HepG2 (cell line): Measurements from ENCODE around the gene ELAC1. TPM values are rescaled to one million over a fixed set of nuclear protein-coding genes. Genes with fewer than 3 reads are reported as not detected.

Experiments used
- ATAC-seq: fragments of 200-7000 bp; cut with Tn5 transposase; 3 replicates; pipeline ENCODE4 v1.9.1; 2020; ENCODE audit warnings: mild to moderate bottlenecking, moderate library complexity
- BruUV-seq: library from RNA; stranded (reverse); fragments of 400-500 nt; replicated peaks from 2 replicates; lab custom pipeline; 2021; lab: Mats Ljungman, UMichigan
- CTCF ChIA-PET: fragments of 300-600 bp; formaldehyde crosslinking; extraction: SDS; loops from one replicate; lab custom pipeline; 2021; ENCODE audit warnings: low total read pairs, inconsistent platforms, low intra/inter-chr PET ratio; lab: Yijun Ruan, JAX
- POLR2A ChIA-PET: fragments of 350-600 bp; sonication (Branson Sonifier 250); formaldehyde crosslinking; loops from one replicate; lab custom pipeline; 2020; ENCODE audit warnings: antibody characterized with exemption, inconsistent platforms; lab: Yijun Ruan, JAX
- DNase-seq: peaks from one replicate; pipeline ENCODE4 v3.0.0-alpha.2; 2015; ENCODE audit warnings: low spot score
- FAIRE-seq: peaks from 3 replicates; lab custom pipeline; 2011; peaks lifted over from hg19 to GRCh38; lab: Jason Lieb, UNC
- H2AFZ ChIP-seq: one replicate; pipeline ENCODE4 v1.6.1; 2011; ENCODE audit warnings: low read length, inconsistent platforms
- H3K27ac ChIP-seq: fragments of 300-600 bp; 3 replicates; pipeline ENCODE4 v1.8.0; 2011; ENCODE audit warnings: mixed run types, mild to moderate bottlenecking, mixed read lengths, low read length, inconsistent platforms; ENCODE audit not compliant: insufficient read depth; ENCODE audit errors: extremely low read length
- H3K27me3 ChIP-seq, 2 experiments: fragments of 200-600 bp in 1 of 2; 2 replicates in 1 of 2; 3 replicates in 1 of 2; pipeline versions ENCODE4 v1.6.0 to v1.8.0; 2011; ENCODE audit warnings: low read length in 2 of 2, mild to moderate bottlenecking in 2 of 2, moderate library complexity in 2 of 2, inconsistent platforms in 1 of 2; ENCODE audit not compliant: insufficient read depth in 2 of 2, control insufficient read depth in 1 of 2
- H3K36me3 ChIP-seq, 2 experiments: fragments of 200-600 bp in 1 of 2; replicated peaks in 1 of 2; 2 replicates in 1 of 2; 3 replicates in 1 of 2; pipeline versions ENCODE4 v1.5.1 to v1.8.0; 2011; ENCODE audit warnings: low read length in 2 of 2, inconsistent platforms in 1 of 2; ENCODE audit not compliant: insufficient read depth in 2 of 2, control insufficient read depth in 1 of 2
- H3K4me1 ChIP-seq: 2 replicates; pipeline ENCODE4 v1.5.1; 2012; ENCODE audit warnings: low read length, inconsistent platforms; ENCODE audit not compliant: insufficient read depth
- H3K4me2 ChIP-seq: 2 replicates; pipeline ENCODE4 v1.6.0; 2011; ENCODE audit warnings: low read depth, low read length, inconsistent platforms
- H3K4me3 ChIP-seq, 3 experiments: fragments of 200-600 bp in 1 of 3; sonication (generic), shearing (Covaris generic) in 1 of 3; replicated peaks in 1 of 3; 2 replicates each; pipeline ENCODE4 v1.5.1; 2011 to 2016; ENCODE audit warnings: low read length in 3 of 3, inconsistent platforms in 2 of 3, low read depth in 2 of 3, mild to moderate bottlenecking in 2 of 3, control low read depth in 1 of 3, mixed read lengths in 1 of 3; ENCODE audit not compliant: insufficient read depth in 1 of 3
- H3K79me2 ChIP-seq: one replicate; pipeline ENCODE4 v1.6.1; 2011; ENCODE audit warnings: low read length, inconsistent platforms; ENCODE audit not compliant: insufficient read depth
- H3K9ac ChIP-seq: 2 replicates; pipeline ENCODE4 v1.6.0; 2011; ENCODE audit warnings: mild to moderate bottlenecking, low read depth, low read length, inconsistent platforms; ENCODE audit not compliant: insufficient read depth
- H3K9me3 ChIP-seq: 2 replicates; pipeline ENCODE4 v1.5.1; 2012; ENCODE audit warnings: mild to moderate bottlenecking, low read length
- H4K20me1 ChIP-seq: 2 replicates; pipeline ENCODE4 v1.6.0; 2011; ENCODE audit warnings: inconsistent platforms, mild to moderate bottlenecking, low read length, moderate library complexity; ENCODE audit not compliant: insufficient read depth
- ARHGAP35 ChIP-seq: sonication (generic); formaldehyde crosslinking; IDR thresholded peaks from 2 replicates; pipeline ENCODE4 v1.9.0; 2022; ENCODE audit warnings: mild to moderate bottlenecking, inconsistent platforms, moderate library complexity, missing genetic modification reagents, borderline replicate concordance
- ARID4A ChIP-seq: sonication (generic); formaldehyde crosslinking; IDR thresholded peaks from 2 replicates; pipeline ENCODE4 v1.5.0; 2020; ENCODE audit warnings: mild to moderate bottlenecking, missing genetic modification reagents, borderline replicate concordance
- EHMT2 ChIP-seq: fragments of 200-600 bp; sonication (generic); IDR thresholded peaks from 2 replicates; pipeline ENCODE4 v1.7.0; 2017; ENCODE audit warnings: antibody characterized with exemption, low read depth, low read length, borderline replicate concordance
- HES4 ChIP-seq: sonication (generic); formaldehyde crosslinking; IDR thresholded peaks from 2 replicates; pipeline ENCODE4 v1.9.0; 2021; ENCODE audit warnings: mild to moderate bottlenecking, missing genetic modification reagents, borderline replicate concordance
- MTA1 ChIP-seq: sonication (generic); formaldehyde crosslinking; IDR thresholded peaks from 2 replicates; pipeline ENCODE4 v1.4.0; 2020; ENCODE audit warnings: missing genetic modification reagents, mild to moderate bottlenecking, borderline replicate concordance
- MYNN ChIP-seq: sonication (generic); formaldehyde crosslinking; IDR thresholded peaks from 2 replicates; pipeline ENCODE4 v1.4.0; 2020; ENCODE audit warnings: mild to moderate bottlenecking, low read depth, missing genetic modification reagents
- RFXANK ChIP-seq: IDR thresholded peaks from 2 replicates; pipeline ENCODE4 v1.6.1; 2016
- SRSF1 ChIP-seq: fragments of 200-400 bp; formaldehyde crosslinking; optimal IDR thresholded peaks from 2 replicates; pipeline ENCODE3; 2017; ENCODE audit warnings: mild to moderate bottlenecking, low read depth, low read length, moderate library complexity
- ZBTB1 ChIP-seq: sonication (generic); formaldehyde crosslinking; IDR thresholded peaks from 2 replicates; pipeline ENCODE4 v1.4.0; 2020; ENCODE audit warnings: missing genetic modification reagents, borderline replicate concordance
- ZBTB10 ChIP-seq: sonication (generic); formaldehyde crosslinking; IDR thresholded peaks from 2 replicates; pipeline ENCODE4 v1.4.0; 2020; ENCODE audit warnings: missing genetic modification reagents, borderline replicate concordance
- ZNF160 ChIP-seq: sonication (generic); formaldehyde crosslinking; IDR thresholded peaks from 2 replicates; pipeline ENCODE4 v1.8.0; 2022; ENCODE audit warnings: mild to moderate bottlenecking, inconsistent platforms, missing genetic modification reagents
- ZNF232 ChIP-seq: sonication (generic); formaldehyde crosslinking; IDR thresholded peaks from 2 replicates; pipeline ENCODE4 v1.4.0; 2020; ENCODE audit warnings: missing genetic modification reagents, borderline replicate concordance
- ZNF691 ChIP-seq: sonication (generic); formaldehyde crosslinking; IDR thresholded peaks from 2 replicates; pipeline ENCODE4 v1.4.0; 2020; ENCODE audit warnings: missing genetic modification reagents, low read depth, mild to moderate bottlenecking, borderline replicate concordance
- ZNF746 ChIP-seq: sonication (generic); formaldehyde crosslinking; IDR thresholded peaks from 2 replicates; pipeline ENCODE4 v1.8.0; 2022; ENCODE audit warnings: mild to moderate bottlenecking, missing genetic modification reagents
- WGBS: methylation state at CpG from one replicate; pipeline ENCODE4 v1.1.6; 2017; ENCODE audit warnings: low lambda C conversion rate; 5-methylcytosine and 5-hydroxymethylcytosine counted together
- in situ Hi-C: cut with HindIII; loops from 2 replicates; pipeline ENCODE4 v1.10.0; 2017; ENCODE audit warnings: low pct_unique_long_range_greater_than_20kb; ENCODE audit not compliant: extremely low pct_ligation_motif_present
- intact Hi-C: fragments of 100-400 bp; cut with micrococcal nuclease; formaldehyde crosslinking; loops from one replicate; pipeline ENCODE4 v1.10.0; 2022; ENCODE audit not compliant: unreplicated experiment
- polyA plus RNA-seq, 8 experiments: library from polyadenylated mRNA; depleted of rRNA in 3 of 8; stranded (reverse) in 7 of 8; unstranded in 1 of 8; fragments of >200 nt; fragmentation: Illumina TruSeq in 4 of 8; extraction: Trizol in 4 of 8; gene quantifications; 2 replicates each; pipeline versions ENCODE4 v1.2.1 to v1.2.3, GENCODE V29; 2011 to 2016; ENCODE audit warnings: low read depth in 4 of 8, missing spikeins in 1 of 8, mixed read lengths in 1 of 8; ENCODE audit not compliant: insufficient read depth in 1 of 8
- total RNA-seq, 5 experiments: library from RNA; depleted of rRNA; stranded (reverse); fragments of >200 nt; fragmentation: Illumina TruSeq; extraction: Trizol; gene quantifications; 2 replicates each; pipeline ENCODE4 v1.2.3, GENCODE V29; 2016; ENCODE audit warnings: low read depth in 1 of 5

Gene ELAC1
- total and polyA plus RNA-seq, 2 of the 13 experiments (the other 11 are each of a cell fraction or from before 2014, with no cell fraction given), result 1.9 to 3.6 TPM

- intact Hi-C loops, result loop anchor here (1.0 to 10.0 kb wide), 3 partner anchors 8 to 155 kb away; partner anchors contain the start of genes ELAC1 and ME2
- CTCF ChIA-PET, result no interaction called here
- peak; percentile 89 for DNase-seq
- in situ Hi-C loops, result no loop called here
- Histone ChIP-seq H3K4me3 (peak within 1 kb of the TSS; percentile 83 to 91 (median 91)), H2AFZ (peak within 1 kb of the TSS; percentile 70), H3K4me1 (peaks cover 53% of the 10 kb centered on the region), H3K27me3 (no peaks in the 10 kb centered on the region; a peak in 1 of 5 replicates), H3K27ac (peak within 1 kb of the TSS; percentile 94), H3K4me2 (peak within 1 kb of the TSS; percentile 97), H3K9ac (peak within 1 kb of the TSS; percentile 99), H4K20me1 (peaks cover 37% of the 10 kb centered on the region), H3K36me3 (peaks cover 0 to 6% of the 10 kb centered on the region in 2 experiments; a peak in 1 of 5 replicates), H3K79me2 (peaks cover 56% of the 10 kb centered on the region), H3K9me3 (no peaks in the 10 kb centered on the region)
- no TSS peak for BruUV-seq
- ATAC-seq, result peak; percentile 91
- peak; percentile 15 for FAIRE-seq
- under 1% methylated on average over 16 of the region's 79 CpGs for WGBS
- POLR2A ChIA-PET, result interaction anchor here (0.8 to 3.5 kb wide), 15 partner anchors 9 to 168 kb away, joined by 3 to 36 read pairs (median 5); partner anchors contain the start of genes ELAC1, ME2 and MEX3C
- no peak for TF ChIP-seq MYNN (CRISPR knock-in tag)
- TF ChIP-seq EHMT2, result no peak
- no peak; the same call in 1 of the 2 replicates for TF ChIP-seq ZBTB1 (CRISPR knock-in tag)
- peak; percentile 88; the same call in 1 of the 2 replicates for TF ChIP-seq HES4 (CRISPR knock-in tag)
- no peak for TF ChIP-seq ZNF232 (CRISPR knock-in tag)
- TF ChIP-seq MTA1 (CRISPR knock-in tag), result no peak
- peak; percentile 77; the same call in 1 of the 2 replicates for TF ChIP-seq ZNF746 (CRISPR knock-in tag)
- no peak; the same call in 1 of the 2 replicates for TF ChIP-seq ZNF160
- no peak for TF ChIP-seq ZNF691 (CRISPR knock-in tag)
- peak; percentile 84 for TF ChIP-seq ARID4A (CRISPR knock-in tag)
- TF ChIP-seq SRSF1, result no peak
- peak; percentile 58; the same call in 1 of the 2 replicates for TF ChIP-seq ARHGAP35
- TF ChIP-seq ZBTB10 (CRISPR knock-in tag), result 0 out of 2 replicates have a peak, but pooled peaks have one; percentile 49
- no peak for TF ChIP-seq RFXANK (CRISPR knock-in tag)
These were observed 62.1 kb downstream of the ELAC1 start, which contains the start of gene SMAD4 for GRCh38 chr18:51029694-51030536. TSS of gene SMAD4 (plus strand) at chr18:51030213. CDS start at chr18:51047047, 16,834 bp downstream.
